NCI-H146 (cell line): ENCODE measurements around the gene VLDLR.

Experiments
- DNase-seq: peaks from one replicate; lab custom pipeline; 2025; lab: John Stamatoyannopoulos, UW

VLDLR gene

DNA sequence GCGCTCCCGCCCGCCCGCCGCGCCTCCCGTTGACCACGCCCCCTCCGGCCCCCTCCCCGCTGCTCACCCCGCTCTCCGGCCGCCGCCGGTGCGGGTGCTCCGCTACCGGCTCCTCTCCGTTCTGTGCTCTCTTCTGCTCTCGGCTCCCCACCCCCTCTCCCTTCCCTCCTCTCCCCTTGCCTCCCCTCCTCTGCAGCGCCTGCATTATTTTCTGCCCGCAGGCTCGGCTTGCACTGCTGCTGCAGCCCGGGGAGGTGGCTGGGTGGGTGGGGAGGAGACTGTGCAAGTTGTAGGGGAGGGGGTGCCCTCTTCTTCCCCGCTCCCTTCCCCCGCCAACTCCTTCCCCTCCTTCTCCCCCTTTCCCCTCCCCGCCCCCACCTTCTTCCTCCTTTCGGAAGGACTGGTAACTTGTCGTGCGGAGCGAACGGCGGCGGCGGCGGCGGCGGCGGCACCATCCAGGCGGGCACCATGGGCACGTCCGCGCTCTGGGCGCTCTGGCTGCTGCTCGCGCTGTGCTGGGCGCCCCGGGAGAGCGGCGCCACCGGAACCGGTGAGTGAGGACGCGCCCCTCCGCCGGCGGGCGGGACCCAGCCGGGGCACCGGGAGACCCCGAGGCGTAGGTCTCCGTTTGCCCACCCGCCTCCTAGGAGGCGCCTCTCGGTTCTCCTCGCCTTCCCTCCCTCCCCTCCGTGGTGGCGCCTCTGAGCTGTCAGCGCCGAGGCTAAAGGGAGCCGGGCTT lies at the start of gene VLDLR:
Gene VLDLR (plus strand): TSS at position 66 of the 739 bp plus-strand sequence. CDS start 403 bp downstream, at position 469.
- peak; percentile 90 for DNase-seq

GRCh38 chr9:2574203-2574602 lies 47.4 kb upstream of the VLDLR start:
- no peak for DNase-seq

- no peak for DNase-seq
Observed at GRCh38 chr9:2576631-2577030, 45.0 kb upstream of the VLDLR start.

GRCh38 chr9:2583308-2584013 lies 38.1 kb upstream of the VLDLR start:
- no peak for DNase-seq

DNA sequence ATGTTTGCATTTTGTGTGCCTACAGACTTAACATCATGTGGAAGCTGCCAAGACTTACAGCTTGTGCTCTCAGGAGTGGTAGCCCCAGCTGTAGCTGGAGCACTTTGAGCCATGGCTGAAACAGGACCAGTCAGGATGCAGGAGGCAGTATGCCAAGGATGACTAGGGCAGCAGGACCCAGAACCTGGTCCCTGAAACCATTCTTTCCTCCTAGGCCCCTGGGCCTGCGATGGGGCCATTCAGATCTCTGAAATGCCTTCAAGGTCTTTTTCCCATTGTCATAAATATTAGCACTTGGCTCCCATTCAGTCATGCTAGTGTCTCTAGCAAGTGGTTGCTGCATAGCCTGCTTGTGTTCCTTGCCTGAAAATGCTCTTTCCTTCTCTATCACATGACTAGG lies 29.6 kb upstream of the VLDLR start:
- DNase-seq, result no peak

DNA sequence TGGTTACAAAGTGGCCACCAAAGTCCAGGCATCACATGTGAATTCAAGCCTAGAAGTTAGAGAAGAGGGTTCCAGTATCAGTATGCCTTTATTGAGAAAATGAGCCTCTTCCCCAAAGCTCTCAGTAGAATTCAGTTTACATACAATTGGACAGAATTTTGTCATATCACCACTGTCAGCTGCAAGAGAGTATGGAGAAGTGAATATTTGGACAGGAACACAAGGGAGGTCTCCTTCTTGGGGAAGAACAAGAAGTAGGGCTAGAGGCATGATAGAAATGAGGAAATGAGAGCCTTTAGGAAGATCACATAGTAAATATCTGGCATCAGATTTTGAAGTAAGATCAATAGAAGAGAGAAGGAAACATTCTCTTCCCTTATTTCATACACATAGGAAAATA lies 27.8 kb upstream of the VLDLR start:
- no peak for DNase-seq

GRCh38 chr9:2595973-2596372 lies 25.6 kb upstream of the VLDLR start:
- DNase-seq, result no peak

DNA sequence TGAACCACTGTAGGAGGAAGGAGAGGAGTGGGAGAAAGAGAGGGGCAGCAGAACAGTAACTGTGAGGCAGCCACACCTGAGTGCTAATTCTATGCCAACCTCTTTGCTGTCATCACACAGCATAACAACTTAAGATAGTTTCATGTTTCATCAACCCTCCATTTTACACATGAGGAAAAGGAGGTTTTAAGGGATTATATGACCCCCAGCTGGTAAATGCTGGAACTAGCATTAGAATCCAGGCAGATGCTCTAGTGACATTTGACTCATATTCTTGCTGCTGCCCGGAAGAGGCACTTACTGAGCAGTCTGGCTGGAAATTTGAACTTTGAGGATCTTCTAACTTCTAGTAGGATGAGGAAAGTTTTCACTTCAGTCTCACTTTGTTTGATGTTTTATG lies 24.1 kb upstream of the VLDLR start:
- no peak for DNase-seq

GRCh38 chr9:2599896-2600295 lies 21.7 kb upstream of the VLDLR start:
- DNase-seq, result no peak

DNA sequence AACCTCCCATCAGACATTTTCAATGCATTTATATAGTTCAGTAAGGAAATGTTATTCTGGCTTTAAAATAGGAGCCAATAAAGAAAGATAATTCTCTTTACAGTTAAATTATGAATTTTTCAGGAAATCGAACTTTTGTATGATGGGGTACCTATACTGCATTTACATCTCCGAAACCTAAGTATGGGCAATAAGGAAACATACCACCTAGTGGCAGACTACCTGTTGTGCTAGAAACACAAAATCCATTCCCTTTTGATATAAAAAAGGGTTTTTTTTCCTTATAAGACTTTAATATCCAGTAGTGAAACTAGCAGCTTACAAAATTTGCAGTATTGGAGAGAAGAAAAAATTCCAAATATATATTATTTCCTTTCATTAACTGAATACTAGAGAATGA lies 21.3 kb upstream of the VLDLR start:
- DNase-seq, result no peak

- peak; percentile 61 for DNase-seq
Observed at GRCh38 chr9:2601785-2602378, 19.7 kb upstream of the VLDLR start.

DNA sequence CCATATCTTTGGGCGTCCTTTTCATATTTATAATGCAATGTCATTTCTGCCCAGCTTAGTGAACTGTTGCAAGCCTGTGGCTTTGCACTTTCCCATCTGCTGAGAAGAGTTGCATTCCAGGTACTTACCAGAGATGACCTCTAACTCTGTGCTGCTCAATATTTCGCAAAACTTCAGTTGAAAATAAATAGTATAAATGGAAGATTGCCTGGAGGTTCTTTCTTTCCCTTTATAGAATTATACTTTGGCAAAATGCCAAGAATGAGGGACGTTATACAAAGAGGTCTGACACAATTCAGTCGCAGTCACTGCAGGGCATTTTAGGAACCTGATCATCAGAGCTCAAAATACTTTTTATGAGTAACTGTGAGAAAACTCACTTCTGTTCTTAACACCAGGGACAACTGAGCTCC lies 18.9 kb upstream of the VLDLR start:
- DNase-seq, result peak; percentile 74

- no peak for DNase-seq
Observed at GRCh38 chr9:2603621-2604020, 18.0 kb upstream of the VLDLR start.

DNA sequence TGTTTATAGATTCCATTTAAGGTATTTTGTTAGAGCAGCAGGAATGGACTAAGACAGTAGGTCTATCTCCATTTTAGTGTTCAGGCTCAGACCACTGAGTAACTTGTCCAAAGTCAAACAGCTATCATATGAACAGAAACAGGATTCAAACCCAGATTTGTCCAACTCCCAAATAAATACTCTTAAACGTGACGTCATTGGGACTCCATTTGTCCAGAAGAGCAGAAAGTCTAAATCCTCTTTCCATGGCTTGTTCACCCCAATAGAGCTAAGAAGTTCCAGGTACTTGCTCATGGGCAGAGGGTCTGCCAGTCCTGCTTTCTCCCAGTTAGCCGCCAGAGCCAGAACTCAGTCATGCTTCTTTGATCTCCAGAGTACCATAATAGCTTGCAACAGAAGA lies 16.3 kb upstream of the VLDLR start:
- no peak for DNase-seq

GRCh38 chr9:2608276-2608675 lies 13.3 kb upstream of the VLDLR start:
- no peak for DNase-seq

DNA sequence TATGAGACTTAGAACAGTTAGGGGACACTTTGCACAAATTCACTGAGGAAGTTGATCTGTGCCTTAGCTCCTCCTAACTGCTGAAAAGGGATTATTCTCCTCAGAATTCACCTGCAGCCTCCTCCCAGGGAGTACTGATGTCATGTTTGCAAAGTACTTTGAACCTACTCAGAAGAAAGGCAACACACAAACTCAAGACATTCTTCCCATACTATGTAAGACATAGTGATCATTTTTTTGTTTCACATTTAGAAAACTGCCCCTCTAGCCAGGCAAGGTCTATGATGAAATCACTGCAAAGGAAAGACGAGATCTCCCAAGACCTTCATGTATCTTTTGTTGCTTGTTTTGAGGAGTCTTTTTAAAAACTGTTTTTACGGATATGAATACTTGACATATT lies 10.6 kb upstream of the VLDLR start:
- DNase-seq, result no peak

- no peak for DNase-seq
Observed at GRCh38 chr9:2611961-2612360, 9.6 kb upstream of the VLDLR start.

DNA sequence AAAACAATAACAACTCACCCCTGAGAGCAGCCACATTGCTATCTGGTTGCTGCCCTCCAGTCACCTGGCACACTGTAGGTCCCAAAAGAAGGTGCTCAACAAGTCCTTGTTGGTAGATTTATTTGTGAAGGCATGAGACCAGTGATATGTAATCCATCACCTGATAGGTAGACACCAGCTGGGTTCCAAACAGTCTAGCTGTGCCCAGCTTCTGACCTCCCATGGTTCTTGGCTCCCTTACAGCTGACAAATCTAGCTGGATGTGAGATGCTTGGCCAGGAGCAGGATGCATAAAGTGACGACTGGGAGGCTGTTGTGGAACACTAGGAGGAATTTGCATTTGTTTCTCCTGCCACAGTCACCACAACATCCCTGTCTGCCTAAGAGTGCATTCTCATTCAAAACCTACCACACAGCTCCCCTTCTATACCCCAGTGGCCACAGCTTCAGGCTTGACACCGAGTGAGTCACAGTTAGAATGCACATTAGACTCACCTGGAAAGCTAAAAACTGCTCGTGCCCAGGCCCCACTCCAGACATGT lies 7.8 kb upstream of the VLDLR start:
- peak; percentile 26 for DNase-seq

- DNase-seq, result no peak
Observed at GRCh38 chr9:2615497-2615896, 6.1 kb upstream of the VLDLR start.

DNA sequence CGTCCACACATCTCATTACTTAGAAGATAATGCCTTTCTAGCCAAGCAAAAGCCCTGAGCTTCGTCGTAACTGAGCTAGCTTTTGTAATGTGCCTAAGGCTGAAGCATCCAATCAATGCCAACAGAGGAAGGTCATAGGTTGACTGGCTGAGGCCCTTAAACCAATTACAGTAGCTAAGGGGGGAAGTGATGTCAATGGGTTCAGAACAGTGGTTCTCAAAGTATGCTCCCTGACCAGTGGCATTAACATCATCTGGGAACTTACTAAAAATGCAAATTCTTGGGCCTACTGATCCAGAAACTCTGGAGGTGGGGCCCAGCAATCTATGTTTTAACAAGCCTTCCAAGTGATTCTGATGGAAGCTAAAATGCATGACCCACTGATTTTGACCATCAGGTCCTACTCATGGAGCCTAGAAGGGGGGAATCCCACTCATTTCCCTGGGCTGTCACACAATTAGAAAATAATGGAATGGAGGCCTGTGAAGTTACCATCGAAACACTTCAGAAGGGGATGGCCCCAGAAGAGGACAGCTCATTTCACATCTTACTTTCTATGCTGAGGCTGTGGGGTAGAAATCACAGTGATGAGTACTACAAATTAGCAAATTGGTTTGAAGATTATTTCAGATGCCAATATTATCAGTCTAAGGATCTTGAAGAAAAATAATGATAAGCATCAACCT lies 4.8 kb upstream of the VLDLR start:
- no peak for DNase-seq

GRCh38 chr9:2618289-2618688 lies 3.3 kb upstream of the VLDLR start:
- no peak for DNase-seq
